IMR-90 (cell line): ENCODE results near the gene EBI3. TPM values are rescaled to one million over a fixed set of nuclear protein-coding genes. Genes with fewer than 3 reads are reported as not detected.

ENCODE experiments used
- ATAC-seq: fragments of 200-7000 bp; cut with Tn5 transposase; 2 replicates; pipeline ENCODE4 v1.9.1; 2020; ENCODE audit warnings: low read depth, mild to moderate bottlenecking, moderate library complexity
- BruUV-seq: library from RNA; stranded (reverse); fragments of 400-500 nt; replicated peaks from 2 replicates; lab custom pipeline; 2021; lab: Mats Ljungman, UMichigan
- CTCF ChIA-PET: fragments of 300-600 bp; formaldehyde crosslinking; extraction: SDS; loops from one replicate; lab custom pipeline; 2021; ENCODE audit warnings: antibody characterized with exemption; lab: Yijun Ruan, JAX
- POLR2A ChIA-PET: fragments of 300-600 bp; sonication (Branson Sonifier 250); formaldehyde crosslinking; loops from one replicate; lab custom pipeline; 2022; ENCODE audit warnings: antibody characterized with exemption; ENCODE audit not compliant: unreplicated experiment; lab: Charles Lee
- DNase-seq: peaks from one replicate; pipeline ENCODE4 v3.0.0; 2013
- H2AFZ ChIP-seq: replicated peaks from 2 replicates; pipeline ENCODE3; 2013; ENCODE audit warnings: low read length, mild to moderate bottlenecking; ENCODE audit not compliant: poor library complexity
- H2AK5ac ChIP-seq: 2 replicates; pipeline ENCODE4 v1.6.1; 2013; ENCODE audit warnings: low read depth, low read length, inconsistent platforms
- H2AK9ac ChIP-seq: replicated peaks from 2 replicates; pipeline ENCODE3; 2013; ENCODE audit warnings: mild to moderate bottlenecking, low read depth, low read length, moderate library complexity; ENCODE audit not compliant: poor library complexity
- H2BK120ac ChIP-seq: 2 replicates; pipeline ENCODE4 v1.6.1; 2013; ENCODE audit warnings: low read depth, low read length, inconsistent platforms
- H2BK15ac ChIP-seq: 3 replicates; pipeline ENCODE4 v1.6.1; 2013; ENCODE audit warnings: low read depth, low read length, inconsistent platforms
- H2BK20ac ChIP-seq: 2 replicates; pipeline ENCODE4 v1.6.1; 2013; ENCODE audit warnings: low read depth, mild to moderate bottlenecking, inconsistent platforms, low read length, moderate library complexity
- H2BK5ac ChIP-seq: 2 replicates; pipeline ENCODE4 v1.6.1; 2013; ENCODE audit warnings: mild to moderate bottlenecking, low read depth, low read length, inconsistent platforms; ENCODE audit not compliant: poor library complexity, severe bottlenecking
- H3K14ac ChIP-seq: replicated peaks from 2 replicates; pipeline ENCODE4 v1.6.1; 2013; ENCODE audit warnings: low read depth, low read length, inconsistent platforms
- H3K18ac ChIP-seq: 2 replicates; pipeline ENCODE4 v1.6.1; 2013; ENCODE audit warnings: low read depth, low read length, control low read depth
- H3K23ac ChIP-seq: 2 replicates; pipeline ENCODE4 v1.6.1; 2013; ENCODE audit warnings: low read depth, low read length, inconsistent platforms
- H3K27ac ChIP-seq: 2 replicates; pipeline ENCODE4 v1.5.1; 2013; ENCODE audit warnings: mild to moderate bottlenecking, control low read depth, low read length; ENCODE audit not compliant: insufficient read depth
- H3K27me3 ChIP-seq: 2 replicates; pipeline ENCODE4 v1.6.1; 2013; ENCODE audit warnings: low read length; ENCODE audit not compliant: control insufficient read depth, insufficient read depth
- H3K36me3 ChIP-seq: 2 replicates; pipeline ENCODE4 v1.6.1; 2013; ENCODE audit warnings: low read length, mixed read lengths; ENCODE audit not compliant: control insufficient read depth, insufficient read depth
- H3K4ac ChIP-seq: 2 replicates; pipeline ENCODE4 v1.6.1; 2013; ENCODE audit warnings: low read depth, low read length, inconsistent platforms
- H3K4me1 ChIP-seq: 2 replicates; pipeline ENCODE4 v1.6.1; 2013; ENCODE audit warnings: low read length, mixed read lengths; ENCODE audit not compliant: control insufficient read depth, insufficient read depth
- H3K4me2 ChIP-seq: 2 replicates; pipeline ENCODE4 v1.6.1; 2013; ENCODE audit warnings: low read depth, mild to moderate bottlenecking, control low read depth, low read length, moderate library complexity
- H3K4me3 ChIP-seq: 2 replicates; pipeline ENCODE4 v1.5.1; 2013; ENCODE audit warnings: low read depth, mild to moderate bottlenecking, control low read depth, low read length, moderate library complexity; ENCODE audit not compliant: insufficient read depth
- H3K56ac ChIP-seq: 2 replicates; pipeline ENCODE4 v1.6.1; 2013; ENCODE audit warnings: low read length, inconsistent platforms; ENCODE audit not compliant: insufficient read depth; ENCODE audit errors: extremely low read depth
- H3K79me1 ChIP-seq, 2 experiments: 2 replicates each; pipeline ENCODE4 v1.6.1; 2013; ENCODE audit warnings: low read length in 2 of 2, inconsistent platforms in 1 of 2, low read depth in 1 of 2
- H3K9ac ChIP-seq: 2 replicates; pipeline ENCODE4 v1.6.1; 2013; ENCODE audit warnings: low read depth, low read length, control low read depth
- H3K9me1 ChIP-seq: 2 replicates; pipeline ENCODE4 v1.6.1; 2013; ENCODE audit warnings: low read length, inconsistent platforms; ENCODE audit not compliant: insufficient read depth
- H3K9me3 ChIP-seq: 2 replicates; pipeline ENCODE4 v1.6.1; 2013; ENCODE audit warnings: low read length; ENCODE audit not compliant: control insufficient read depth, insufficient read depth
- H4K20me1 ChIP-seq: 2 replicates; pipeline ENCODE4 v1.6.1; 2013; ENCODE audit warnings: low read length, inconsistent platforms; ENCODE audit not compliant: insufficient read depth
- H4K5ac ChIP-seq: 2 replicates; pipeline ENCODE4 v1.6.1; 2013; ENCODE audit warnings: mild to moderate bottlenecking, low read depth, low read length, control low read depth
- H4K8ac ChIP-seq, 2 experiments: 2 replicates each; pipeline ENCODE4 v1.6.1; 2013; ENCODE audit warnings: low read depth in 2 of 2, low read length in 2 of 2, control low read depth in 1 of 2, inconsistent platforms in 1 of 2
- H4K91ac ChIP-seq: 2 replicates; pipeline ENCODE4 v1.6.1; 2013; ENCODE audit warnings: low read depth, low read length, inconsistent platforms; ENCODE audit not compliant: insufficient read depth
- BHLHE40 ChIP-seq: fragments of 150-350 bp; IDR thresholded peaks from 2 replicates; pipeline ENCODE4 v1.6.1; 2016; ENCODE audit warnings: mild to moderate bottlenecking, low read depth, low read length
- CEBPB ChIP-seq: IDR thresholded peaks from 2 replicates; pipeline ENCODE4 v1.6.1; 2012; ENCODE audit warnings: low read depth, low read length, improper control_type of control experiment
- ELK1 ChIP-seq: fragments of 150-350 bp; IDR thresholded peaks from 2 replicates; pipeline ENCODE4 v1.6.1; 2016; ENCODE audit warnings: low read depth, mild to moderate bottlenecking, low read length, moderate library complexity, borderline replicate concordance
- FOS ChIP-seq: fragments of 150-350 bp; IDR thresholded peaks from 2 replicates; pipeline ENCODE4 v1.6.1; 2016; ENCODE audit warnings: low read depth, low read length
- MAFK ChIP-seq: IDR thresholded peaks from 2 replicates; pipeline ENCODE4 v1.6.1; 2012; ENCODE audit warnings: low read depth, low read length, improper control_type of control experiment
- MXI1 ChIP-seq: IDR thresholded peaks from 2 replicates; pipeline ENCODE4 v1.6.1; 2012; ENCODE audit warnings: low read depth, mild to moderate bottlenecking, low read length, moderate library complexity, borderline replicate concordance
- RAD21 ChIP-seq: IDR thresholded peaks from 2 replicates; pipeline ENCODE4 v1.6.1; 2012; ENCODE audit warnings: low read length, improper control_type of control experiment
- SMC3 ChIP-seq: fragments of 150-350 bp; IDR thresholded peaks from 2 replicates; pipeline ENCODE4 v1.6.1; 2016; ENCODE audit warnings: low read depth, mild to moderate bottlenecking, antibody characterized with exemption, low read length, moderate library complexity
- USF2 ChIP-seq: fragments of 150-350 bp; IDR thresholded peaks from 2 replicates; pipeline ENCODE4 v1.6.1; 2017; ENCODE audit warnings: mild to moderate bottlenecking, antibody characterized with exemption, low read length, low read depth
- WGBS, 2 experiments: methylation state at CpG; one replicate each; pipeline versions ENCODE4 v1.1.5 to v1.1.7; 2013; ENCODE audit warnings: missing lambda C conversion rate in 2 of 2; ENCODE audit not compliant: insufficient read length in 1 of 2; ENCODE audit errors: extremely low coverage in 2 of 2; 5-methylcytosine and 5-hydroxymethylcytosine counted together
- dilution Hi-C: fragments of 300-500 bp; cut with HindIII; formaldehyde crosslinking; loops from one replicate; pipeline ENCODE4 v1.14.3; 2018; ENCODE audit warnings: low sequenced_read_pairs; ENCODE audit not compliant: unreplicated experiment
- in situ Hi-C: fragments of 300-500 bp; cut with MboI; formaldehyde crosslinking; loops from 3 replicates; pipeline ENCODE4 v1.14.3; 2019; ENCODE audit warnings: low sequenced_read_pairs, inconsistent platforms, mixed read lengths
- intact Hi-C: fragments of 100-400 bp; cut with micrococcal nuclease; formaldehyde crosslinking; loops from 2 replicates; pipeline ENCODE4 v1.10.0; 2022
- polyA plus RNA-seq, 3 experiments: library from polyadenylated mRNA; depleted of rRNA; stranded (reverse); fragments of >200 nt; gene quantifications; 2 replicates each; pipeline ENCODE4 v1.2.3, GENCODE V29; 2012; ENCODE audit warnings: low replicate concordance in 1 of 3
- total RNA-seq: library from RNA; depleted of rRNA; stranded (reverse); fragments of >200 nt; gene quantifications from 2 replicates; pipeline ENCODE4 v1.2.3, GENCODE V29; 2012

The EBI3 gene
- total and polyA plus RNA-seq, 2 of the 4 experiments (the other 2 are of a cell fraction), result 0.36 to 2.7 TPM

- Histone ChIP-seq H3K9ac (no peak overlapping the region; the same call in 1 of the 2 replicates), H3K23ac (peak overlapping the region; percentile 42; the same call in 1 of the 2 replicates), H2BK120ac (peak overlapping the region; percentile 46; the same call in 1 of the 2 replicates), H3K36me3 (no peaks in the 10 kb centered on the region), H3K27ac (no peak overlapping the region), H3K79me1 (no peaks in the 10 kb centered on the region), H2BK15ac (no peak overlapping the region), H2AK9ac (no peak overlapping the region), H2AFZ (peak overlapping the region; percentile 85), H2AK5ac (0 out of 2 replicates have a peak overlapping the region, but pooled peaks have one; percentile 9), H3K4me3 (no peak overlapping the region), H3K14ac (0 out of 2 replicates have a peak overlapping the region, but pooled peaks have one; percentile 10), H3K9me1 (no peaks in the 10 kb centered on the region; the same call in 1 of the 2 replicates), H4K91ac (no peak overlapping the region), H4K20me1 (no peaks in the 10 kb centered on the region), H3K18ac (peak overlapping the region; percentile 9; the same call in 1 of the 2 replicates), H3K27me3 (peaks cover 6% of the 10 kb centered on the region), H2BK20ac (no peak overlapping the region), H4K5ac (peak overlapping the region; percentile 57; the same call in 1 of the 2 replicates), H3K4ac (no peak overlapping the region), H3K56ac (no peak overlapping the region), H2BK5ac (no peak overlapping the region), H4K8ac (peak overlapping the region in 1 of 2 experiments; percentile 46; a peak in 3 of 4 replicates), H3K4me2 (peak overlapping the region; percentile 35; the same call in 1 of the 2 replicates), H3K9me3 (no peaks in the 10 kb centered on the region), H3K4me1 (peaks cover 8% of the 10 kb centered on the region; the same call in 1 of the 2 replicates)
- intact Hi-C loops (no loop called here), in situ Hi-C loops (no loop called here), dilution Hi-C loops (no loop called here)
- DNase-seq (no peak), ATAC-seq (no peak)
- ChIA-PET POLR2A (no interaction called here), CTCF (no interaction called here)
- WGBS, 2 experiments, result 52% methylated on average over 2 of the region's 2 CpGs; no CpG with 5 or more reads in 1 of the 2 experiments
- no peak for TF ChIP-seq USF2
- no peak for TF ChIP-seq SMC3
- TF ChIP-seq ELK1, result no peak
- TF ChIP-seq CEBPB, result no peak
- TF ChIP-seq BHLHE40, result no peak
- TF ChIP-seq MAFK, result no peak
- no peak for TF ChIP-seq FOS
- no peak for TF ChIP-seq RAD21
- TF ChIP-seq MXI1, result no peak
- BruUV-seq, result no TSS peak
Measured at GRCh38 chr19:4228765-4229178, 551 bp upstream of the EBI3 start.
